A549 (cell line): ENCODE results near the gene NLRP1. TPM values are rescaled to one million over a fixed set of nuclear protein-coding genes. Genes with fewer than 3 reads are reported as not detected.

ENCODE experiments used
- ATAC-seq, 2 experiments: fragments of 200-7000 bp in 1 of 2; fragments of >200 bp in 1 of 2; cut with Nextera tagmentation in 1 of 2; cut with Tn5 transposase in 1 of 2; 3 replicates each; pipeline versions ENCODE4 v1.8.0 to v1.9.1; 2018 to 2020; ENCODE audit warnings: mild to moderate bottlenecking in 1 of 2, moderate library complexity in 1 of 2
- CTCF ChIA-PET: fragments of 300-600 bp; sonication (Branson Sonifier 250); formaldehyde crosslinking; extraction: SDS; loops from one replicate; lab custom pipeline; 2021; ENCODE audit warnings: antibody characterized with exemption, inconsistent platforms; lab: Yijun Ruan, JAX
- POLR2A ChIA-PET: fragments of 350-600 bp; formaldehyde crosslinking; extraction: SDS; loops from one replicate; lab custom pipeline; 2021; ENCODE audit warnings: antibody characterized with exemption, inconsistent platforms; lab: Yijun Ruan, JAX
- DNase-seq, 2 experiments: peaks; one replicate each; pipeline versions ENCODE4 v3.0.0 to v3.0.0-alpha.2; 2011 to 2016; ENCODE audit warnings: low read depth in 1 of 2, low spot score in 1 of 2
- FAIRE-seq: peaks from 2 replicates; lab custom pipeline; 2011; peaks lifted over from hg19 to GRCh38; lab: Jason Lieb, UNC
- H3K27ac ChIP-seq, 2 experiments: fragments of >200 bp; sonication (Bioruptor Twin); formaldehyde crosslinking; 3 replicates each; pipeline ENCODE4 v1.5.1; 2016 to 2017
- H3K4me1 ChIP-seq: fragments of >200 bp; sonication (Bioruptor Twin); formaldehyde crosslinking; 3 replicates; pipeline ENCODE4 v1.6.1; 2016
- H3K4me2 ChIP-seq: fragments of >200 bp; sonication (Bioruptor Twin); formaldehyde crosslinking; 3 replicates; pipeline ENCODE4 v1.6.1; 2016
- H3K4me3 ChIP-seq: fragments of >200 bp; sonication (Bioruptor Twin); formaldehyde crosslinking; 3 replicates; pipeline ENCODE4 v1.5.1; 2016
- H3K9me3 ChIP-seq: fragments of >200 bp; sonication (Bioruptor Twin); formaldehyde crosslinking; 3 replicates; pipeline ENCODE4 v1.6.1; 2016
- CEBPB ChIP-seq, 2 experiments: fragments of >200 bp in 1 of 2; sonication (Bioruptor Twin) in 1 of 2; formaldehyde crosslinking in 1 of 2; IDR thresholded peaks; 2 replicates each; pipeline ENCODE4 v1.6.1; 2012 to 2016
- CHD2 ChIP-seq: fragments of 150-350 bp; IDR thresholded peaks from 2 replicates; pipeline ENCODE4 v1.6.1; 2014; ENCODE audit warnings: low read length; ENCODE audit not compliant: partially characterized antibody
- FOSL2 ChIP-seq, 2 experiments: fragments of 450-650 bp in 1 of 2; fragments of >200 bp in 1 of 2; sonication (Bioruptor Twin) in 1 of 2; formaldehyde crosslinking; IDR thresholded peaks; 2 replicates each; pipeline versions ENCODE4 v1.5.0 to v1.6.1; 2016 to 2020; ENCODE audit warnings: mild to moderate bottlenecking in 1 of 2, moderate library complexity in 1 of 2
- GATA3 ChIP-seq: IDR thresholded peaks from 2 replicates; pipeline ENCODE4 v1.6.1; 2012; ENCODE audit warnings: borderline replicate concordance
- HDAC2 ChIP-seq: fragments of 200-600 bp; sonication (generic); IDR thresholded peaks from 2 replicates; pipeline ENCODE4 v1.6.1; 2016
- NFE2L2 ChIP-seq: fragments of 150-350 bp; conservative IDR thresholded peaks from 2 replicates; pipeline ENCODE4 v1.6.1; 2014; ENCODE audit warnings: low read length
- NPAS2 ChIP-seq: fragments of 250-450 bp; sonication (Bioruptor Pico); IDR thresholded peaks from 2 replicates; pipeline ENCODE4 v1.8.0; 2022; ENCODE audit warnings: mild to moderate bottlenecking, moderate library complexity, borderline replicate concordance
- PHF8 ChIP-seq: fragments of 200-600 bp; sonication (generic); IDR thresholded peaks from 2 replicates; pipeline ENCODE4 v1.6.1; 2016; ENCODE audit warnings: low read depth, mild to moderate bottlenecking, antibody characterized with exemption, moderate library complexity, borderline replicate concordance
- RAD21 ChIP-seq, 2 experiments: fragments of >200 bp in 1 of 2; sonication (Bioruptor Twin) in 1 of 2; formaldehyde crosslinking in 1 of 2; IDR thresholded peaks in 1 of 2; conservative IDR thresholded peaks in 1 of 2; 2 replicates in 1 of 2; 3 replicates in 1 of 2; pipeline ENCODE4 v1.6.1; 2012 to 2018; ENCODE audit warnings: inconsistent platforms in 1 of 2
- RARB ChIP-seq: fragments of 250-450 bp; sonication (Bioruptor Pico); IDR thresholded peaks from 2 replicates; pipeline ENCODE4 v1.8.0; 2021; ENCODE audit warnings: mild to moderate bottlenecking, moderate library complexity
- SREBF2 ChIP-seq: fragments of 450-650 bp; IDR thresholded peaks from 2 replicates; pipeline ENCODE4 v1.6.1; 2014; ENCODE audit warnings: mild to moderate bottlenecking, moderate library complexity
- TFCP2L1 ChIP-seq: fragments of 250-450 bp; sonication (Bioruptor Pico); IDR thresholded peaks from 2 replicates; pipeline ENCODE4 v1.5.0; 2021; ENCODE audit warnings: mild to moderate bottlenecking
- WGBS: methylation state at CpG from one replicate; pipeline ENCODE4 v1.1.6; 2017; ENCODE audit errors: missing lambda C conversion rate; 5-methylcytosine and 5-hydroxymethylcytosine counted together
- polyA plus RNA-seq, 4 experiments: library from polyadenylated mRNA; depleted of rRNA in 3 of 4; stranded (reverse); fragments of >200 nt; fragmentation: RNase III in 1 of 4; extraction: RNeasy Plus Mini Kit Qiagen cat#74134 plus additional on column Dnase treatment in 1 of 4; gene quantifications; 2 replicates in 3 of 4; 3 replicates in 1 of 4; pipeline ENCODE4 v1.2.3, GENCODE V29; 2011 to 2017
- TF ChIP-seq, protein P1 (sequence below): IDR thresholded peaks from 2 replicates; pipeline ENCODE4 v1.6.1; 2012
- TF ChIP-seq, protein P2 (sequence below): fragments of 250-450 bp; sonication (Bioruptor Pico); IDR thresholded peaks from 2 replicates; pipeline ENCODE4 v1.5.0; 2021; ENCODE audit warnings: mild to moderate bottlenecking, moderate library complexity, borderline replicate concordance
- TF ChIP-seq, protein P3 (sequence below): IDR thresholded peaks from 2 replicates; pipeline ENCODE4 v1.6.1; 2012
- TF ChIP-seq, protein P4 (sequence below): fragments of >200 bp; sonication (Bioruptor Twin); formaldehyde crosslinking; IDR thresholded peaks from 3 replicates; pipeline ENCODE4 v1.6.1; 2016

NLRP1 gene
- polyA plus RNA-seq, 2 of the 4 experiments (the other 2 are of a cell fraction) = 1.1 to 4.4 TPM

DNA sequence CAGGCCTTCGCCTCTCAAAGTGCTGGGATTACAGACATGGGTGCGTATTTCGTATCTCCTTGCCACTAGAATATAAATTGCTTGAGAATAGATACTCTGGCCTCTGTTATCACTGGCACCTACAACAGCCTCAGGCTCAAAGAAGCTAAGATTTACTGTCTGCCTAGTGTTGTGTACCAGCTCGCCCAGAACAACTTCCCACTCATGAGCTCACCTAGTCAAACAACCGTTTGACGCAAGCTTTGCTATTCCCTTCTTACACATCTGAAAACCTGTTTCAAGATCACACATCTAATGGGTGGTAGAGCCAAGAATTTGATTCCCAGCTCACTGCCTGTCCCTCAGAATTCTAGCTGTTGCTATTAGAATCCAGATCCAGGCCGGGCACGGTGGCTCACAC, 73.5 kb downstream of the NLRP1 start:
- FAIRE-seq (no peak), DNase-seq (no peak), ATAC-seq (no peak)
- H3K27ac ChIP-seq = no peak overlapping the region
- CTCF ChIA-PET = interaction anchor here (1.1 kb wide), 1 partner anchor 11 kb away, joined by 3 read pairs; no protein-coding TSS in a partner anchor
- H3K4me1 ChIP-seq = peaks cover 5% of the 10 kb centered on the region
- TF ChIP-seq RARB (CRISPR knock-in tag) = no peak
- no peak for TF ChIP-seq NFE2L2
- TF ChIP-seq CHD2 = no peak
- no peak for TF ChIP-seq CEBPB (IDR thresholded peaks at IDR 0.05)
- TF ChIP-seq, protein P1, sequence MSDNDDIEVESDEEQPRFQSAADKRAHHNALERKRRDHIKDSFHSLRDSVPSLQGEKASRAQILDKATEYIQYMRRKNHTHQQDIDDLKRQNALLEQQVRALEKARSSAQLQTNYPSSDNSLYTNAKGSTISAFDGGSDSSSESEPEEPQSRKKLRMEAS = no peak
- no peak for TF ChIP-seq NPAS2 (CRISPR knock-in tag)
- H3K9me3 ChIP-seq = no peaks in the 10 kb centered on the region
- WGBS = 70% methylated on average over 8 of the region's 8 CpGs
- no peak overlapping the region for H3K4me2 ChIP-seq
- POLR2A ChIA-PET = no interaction called here
- no peak overlapping the region for H3K4me3 ChIP-seq

DNA sequence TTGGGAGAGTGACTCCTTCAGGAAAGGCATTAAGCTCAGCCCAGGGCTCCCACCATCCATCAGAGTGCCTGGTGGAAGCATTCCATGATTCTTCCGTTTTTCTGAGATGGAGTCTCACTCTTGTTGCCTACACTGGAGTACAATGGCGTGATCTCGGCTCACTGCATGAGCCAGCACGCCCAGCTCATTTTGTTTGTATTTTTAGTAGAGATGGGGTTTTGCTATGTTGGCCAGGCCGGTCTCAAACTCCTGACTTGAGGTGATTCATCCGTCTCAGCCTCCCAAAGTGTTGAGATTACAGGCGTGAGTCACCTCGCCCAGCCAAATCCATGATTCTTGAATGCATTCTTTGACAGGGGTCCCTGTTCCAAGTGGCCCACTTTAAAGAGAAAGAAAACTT, 74.8 kb downstream of the NLRP1 start:
- no peaks in the 10 kb centered on the region for H3K9me3 ChIP-seq
- H3K4me2 ChIP-seq = no peak overlapping the region
- CTCF ChIA-PET = no interaction called here
- H3K27ac ChIP-seq = no peak overlapping the region
- POLR2A ChIA-PET = no interaction called here
- 34% methylated on average over 8 of the region's 8 CpGs for WGBS
- ATAC-seq (peak in 1 of 2 experiments; percentile 18; a peak in 2 of 6 replicates), DNase-seq (no peak), FAIRE-seq (no peak)
- H3K4me1 ChIP-seq = no peaks in the 10 kb centered on the region
- TF ChIP-seq HDAC2 = no peak
- no peak overlapping the region for H3K4me3 ChIP-seq

DNA sequence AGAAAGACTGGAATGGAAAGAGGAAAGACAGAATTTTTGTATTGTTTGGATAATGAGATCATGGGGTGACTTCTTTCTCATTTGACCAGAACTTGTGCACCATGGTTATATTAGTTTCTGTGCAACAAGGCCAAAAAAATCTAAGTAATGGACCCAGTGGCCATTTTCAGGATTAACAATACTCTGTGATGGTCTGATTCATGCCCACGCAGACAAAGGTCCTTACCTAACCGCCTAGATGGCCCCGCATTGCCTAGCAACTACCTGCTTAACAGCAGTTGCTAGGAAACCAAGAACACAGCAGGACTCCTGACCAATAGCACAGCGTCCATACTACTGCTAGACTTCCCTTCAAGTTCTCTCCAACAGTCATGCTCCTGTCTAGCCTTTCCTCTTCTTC, 75.5 kb downstream of the NLRP1 start:
- H3K4me2 ChIP-seq = no peak overlapping the region
- TF ChIP-seq, protein P2, sequence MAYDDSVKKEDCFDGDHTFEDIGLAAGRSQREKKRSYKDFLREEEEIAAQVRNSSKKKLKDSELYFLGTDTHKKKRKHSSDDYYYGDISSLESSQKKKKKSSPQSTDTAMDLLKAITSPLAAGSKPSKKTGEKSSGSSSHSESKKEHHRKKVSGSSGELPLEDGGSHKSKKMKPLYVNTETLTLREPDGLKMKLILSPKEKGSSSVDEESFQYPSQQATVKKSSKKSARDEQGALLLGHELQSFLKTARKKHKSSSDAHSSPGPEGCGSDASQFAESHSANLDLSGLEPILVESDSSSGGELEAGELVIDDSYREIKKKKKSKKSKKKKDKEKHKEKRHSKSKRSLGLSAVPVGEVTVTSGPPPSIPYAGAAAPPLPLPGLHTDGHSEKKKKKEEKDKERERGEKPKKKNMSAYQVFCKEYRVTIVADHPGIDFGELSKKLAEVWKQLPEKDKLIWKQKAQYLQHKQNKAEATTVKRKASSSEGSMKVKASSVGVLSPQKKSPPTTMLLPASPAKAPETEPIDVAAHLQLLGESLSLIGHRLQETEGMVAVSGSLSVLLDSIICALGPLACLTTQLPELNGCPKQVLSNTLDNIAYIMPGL (CRISPR knock-in tag) = no peak
- TF ChIP-seq SREBF2 (no peak), RAD21 (conservative IDR thresholded peaks at IDR 0.05 in 1 of 2, IDR thresholded peaks at IDR 0.05 in 1 of 2) (no peak), PHF8 (no peak), NPAS2 (CRISPR knock-in tag) (no peak), TFCP2L1 (no peak), FOSL2 (IDR thresholded peaks at IDR 0.05) (no peak), FOSL2 (CRISPR knock-in tag; IDR thresholded peaks at IDR 0.05) (no peak), GATA3 (no peak)
- TF ChIP-seq, protein P3, sequence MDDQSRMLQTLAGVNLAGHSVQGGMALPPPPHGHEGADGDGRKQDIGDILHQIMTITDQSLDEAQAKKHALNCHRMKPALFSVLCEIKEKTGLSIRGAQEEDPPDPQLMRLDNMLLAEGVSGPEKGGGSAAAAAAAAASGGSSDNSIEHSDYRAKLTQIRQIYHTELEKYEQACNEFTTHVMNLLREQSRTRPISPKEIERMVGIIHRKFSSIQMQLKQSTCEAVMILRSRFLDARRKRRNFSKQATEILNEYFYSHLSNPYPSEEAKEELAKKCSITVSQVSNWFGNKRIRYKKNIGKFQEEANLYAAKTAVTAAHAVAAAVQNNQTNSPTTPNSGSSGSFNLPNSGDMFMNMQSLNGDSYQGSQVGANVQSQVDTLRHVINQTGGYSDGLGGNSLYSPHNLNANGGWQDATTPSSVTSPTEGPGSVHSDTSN = no peak
- TF ChIP-seq, protein P4, sequence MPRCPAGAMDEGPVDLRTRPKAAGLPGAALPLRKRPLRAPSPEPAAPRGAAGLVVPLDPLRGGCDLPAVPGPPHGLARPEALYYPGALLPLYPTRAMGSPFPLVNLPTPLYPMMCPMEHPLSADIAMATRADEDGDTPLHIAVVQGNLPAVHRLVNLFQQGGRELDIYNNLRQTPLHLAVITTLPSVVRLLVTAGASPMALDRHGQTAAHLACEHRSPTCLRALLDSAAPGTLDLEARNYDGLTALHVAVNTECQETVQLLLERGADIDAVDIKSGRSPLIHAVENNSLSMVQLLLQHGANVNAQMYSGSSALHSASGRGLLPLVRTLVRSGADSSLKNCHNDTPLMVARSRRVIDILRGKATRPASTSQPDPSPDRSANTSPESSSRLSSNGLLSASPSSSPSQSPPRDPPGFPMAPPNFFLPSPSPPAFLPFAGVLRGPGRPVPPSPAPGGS = no peak
- ChIA-PET POLR2A (no interaction called here), CTCF (no interaction called here)
- DNase-seq = peak in 1 of 2 experiments; percentile 51
- H3K9me3 ChIP-seq = no peaks in the 10 kb centered on the region
- H3K4me3 ChIP-seq = no peak overlapping the region
- H3K4me1 ChIP-seq = no peaks in the 10 kb centered on the region
- no peak overlapping the region for H3K27ac ChIP-seq
- no peak for FAIRE-seq
- WGBS = 70% methylated on average over 4 of the region's 4 CpGs
- ATAC-seq = peak; percentile 28 to 64; a peak in 3 of 6 replicates
